ENCODE data around the gene SLC9A9. TPM values are rescaled to one million over a fixed set of nuclear protein-coding genes. Genes with fewer than 3 reads are reported as not detected.

The SLC9A9 gene
- total and polyA plus RNA-seq, 12 donors = 1.3 to 8.4 (median 3.0) TPM

- Histone ChIP-seq H3K9me3 (no peaks in the 10 kb centered on the region), H3K27me3 (no peaks in the 10 kb centered on the region), H3K27ac (no peak overlapping the region), H3K4me3 (no peak overlapping the region), H3K4me1 (peaks cover 0 to 26% (median 11%) of the 10 kb centered on the region in 9 donors), H3K36me3 (no peaks in the 10 kb centered on the region)
- TF ChIP-seq, protein P1, sequence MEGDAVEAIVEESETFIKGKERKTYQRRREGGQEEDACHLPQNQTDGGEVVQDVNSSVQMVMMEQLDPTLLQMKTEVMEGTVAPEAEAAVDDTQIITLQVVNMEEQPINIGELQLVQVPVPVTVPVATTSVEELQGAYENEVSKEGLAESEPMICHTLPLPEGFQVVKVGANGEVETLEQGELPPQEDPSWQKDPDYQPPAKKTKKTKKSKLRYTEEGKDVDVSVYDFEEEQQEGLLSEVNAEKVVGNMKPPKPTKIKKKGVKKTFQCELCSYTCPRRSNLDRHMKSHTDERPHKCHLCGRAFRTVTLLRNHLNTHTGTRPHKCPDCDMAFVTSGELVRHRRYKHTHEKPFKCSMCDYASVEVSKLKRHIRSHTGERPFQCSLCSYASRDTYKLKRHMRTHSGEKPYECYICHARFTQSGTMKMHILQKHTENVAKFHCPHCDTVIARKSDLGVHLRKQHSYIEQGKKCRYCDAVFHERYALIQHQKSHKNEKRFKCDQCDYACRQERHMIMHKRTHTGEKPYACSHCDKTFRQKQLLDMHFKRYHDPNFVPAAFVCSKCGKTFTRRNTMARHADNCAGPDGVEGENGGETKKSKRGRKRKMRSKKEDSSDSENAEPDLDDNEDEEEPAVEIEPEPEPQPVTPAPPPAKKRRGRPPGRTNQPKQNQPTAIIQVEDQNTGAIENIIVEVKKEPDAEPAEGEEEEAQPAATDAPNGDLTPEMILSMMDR (IDR thresholded peaks at IDR 0.05) = no peak
- ATAC-seq (no peak), DNase-seq (no peak)
- intact Hi-C loops (cut with DNase I) = no loop called here
Observed at GRCh38 chr3:143832433-143832832, 15.8 kb downstream of the SLC9A9 start.

DNA sequence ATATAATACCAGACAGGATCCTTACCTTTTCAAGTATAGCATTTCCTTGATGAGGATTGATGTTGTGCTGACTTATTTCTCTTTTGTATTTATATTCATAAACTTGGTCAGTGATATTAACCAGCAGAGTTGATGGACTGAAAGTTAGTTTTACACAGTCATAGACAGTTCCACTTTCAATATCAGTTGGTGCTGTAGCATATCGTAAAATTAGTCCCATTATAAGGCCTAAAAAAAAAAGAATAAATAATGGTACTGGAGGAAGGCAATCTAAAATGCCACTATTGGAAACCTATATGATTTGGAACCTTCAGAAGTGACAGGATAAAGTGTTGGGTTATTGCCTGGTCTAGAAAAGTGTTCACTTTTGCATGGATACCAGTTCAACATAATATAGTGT is 16.3 kb downstream of the SLC9A9 start:
- H3K27ac ChIP-seq = peak overlapping the region in 1 of 10 donors; percentile 71
- WGBS, 2 donors = 83 to 89% methylated on average over 1 of the region's 1 CpG
- no peak for ATAC-seq

DNA sequence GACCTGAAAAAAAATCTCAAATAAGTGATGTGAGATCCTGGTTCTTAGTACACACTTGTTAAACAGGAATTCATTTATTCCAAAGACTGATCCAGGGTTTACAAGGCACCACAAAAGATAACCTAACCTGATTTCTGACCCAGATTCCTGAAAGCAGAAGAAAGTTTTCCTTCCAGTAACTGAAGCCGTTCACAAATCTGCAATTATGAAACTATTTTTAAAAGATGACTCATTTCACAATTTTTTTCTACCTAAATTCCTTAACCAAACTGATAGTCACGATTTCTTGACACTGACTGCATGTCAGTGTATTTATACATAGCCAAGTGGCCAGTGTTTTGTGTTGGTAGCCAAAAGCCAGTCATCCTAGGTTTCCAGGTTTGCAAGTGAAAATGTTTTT is 17.1 kb downstream of the SLC9A9 start:
- DNase-seq = no peak
- WGBS, 2 donors = 20 to 29% methylated on average over 2 of the region's 2 CpGs
- H3K4me3 ChIP-seq = peak overlapping the region in 1 of 10 donors; percentile 2
- H3K36me3 ChIP-seq = no peaks in the 10 kb centered on the region
- intact Hi-C loops (cut with DNase I) = no loop called here
- peak in 4 of 8 donors; percentile 23 to 46 (median 32) for ATAC-seq
- H3K9me3 ChIP-seq = no peaks in the 10 kb centered on the region
- H3K4me1 ChIP-seq = peaks cover 0 to 38% (median 11%) of the 10 kb centered on the region in 9 donors
- no peaks in the 10 kb centered on the region for H3K27me3 ChIP-seq
- TF ChIP-seq, protein P1 (IDR thresholded peaks at IDR 0.05) = no peak
- peak overlapping the region in 5 of 10 donors; percentile 5 to 71 (median 27) for H3K27ac ChIP-seq

More for the DNA sequence above, 16.3 kb downstream of the SLC9A9 start:
- Histone ChIP-seq H3K36me3 (no peaks in the 10 kb centered on the region), H3K27me3 (no peaks in the 10 kb centered on the region), H3K4me1 (peaks cover 0 to 30% (median 11%) of the 10 kb centered on the region in 9 donors), H3K4me3 (no peak overlapping the region), H3K9me3 (no peaks in the 10 kb centered on the region)
- intact Hi-C loops (cut with DNase I) = no loop called here
- no peak for DNase-seq
- TF ChIP-seq, protein P1 (IDR thresholded peaks at IDR 0.05) = no peak

DNA sequence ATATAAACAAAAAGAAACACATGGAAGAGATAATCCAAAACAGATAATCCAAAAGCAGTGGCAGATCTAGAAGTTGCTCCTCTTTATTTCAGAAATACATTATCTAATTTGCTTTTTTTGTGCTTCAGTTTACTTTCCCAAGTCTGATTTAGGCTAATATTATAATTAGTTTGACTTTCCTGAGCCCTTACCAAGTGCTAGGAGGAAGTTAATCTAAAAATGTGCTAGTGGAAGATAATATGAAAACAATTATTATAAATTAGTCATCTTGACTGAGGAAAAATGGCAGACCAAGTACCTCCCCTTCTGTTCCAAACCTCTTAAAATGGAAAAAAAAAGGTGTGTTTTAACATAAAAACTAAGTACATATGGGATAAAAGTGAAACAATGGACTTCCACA is 17.5 kb downstream of the SLC9A9 start:
- no peak overlapping the region for H3K4me3 ChIP-seq
- no peaks in the 10 kb centered on the region for H3K9me3 ChIP-seq
- no peak for DNase-seq
- TF ChIP-seq, protein P1 (IDR thresholded peaks at IDR 0.05) = no peak
- H3K27ac ChIP-seq = peak overlapping the region in 4 of 10 donors; percentile 5 to 71 (median 28)
- peaks cover 0 to 42% (median 11%) of the 10 kb centered on the region in 9 donors for H3K4me1 ChIP-seq
- H3K36me3 ChIP-seq = no peaks in the 10 kb centered on the region
- no peak for ATAC-seq
- intact Hi-C loops (cut with DNase I) = no loop called here
- H3K27me3 ChIP-seq = no peaks in the 10 kb centered on the region

All from heart right ventricle (tissue), 16 donors.